Endothelial cell of umbilical vein (primary cell): ENCODE data around the gene TXNL4B. TPM values are rescaled to one million over a fixed set of nuclear protein-coding genes. Genes with fewer than 3 reads are reported as not detected.
A peak's percentile ranks its signal among the peaks of the same experiment; 100 is the strongest.

ENCODE experiments used
- BruUV-seq: library from RNA; stranded (reverse); fragments of 400-500 nt; replicated peaks from 2 replicates; lab custom pipeline; 2021; lab: Mats Ljungman, UMichigan
- CTCF ChIA-PET: fragments of 300-600, 350-600 bp; sonication (Branson Sonifier 250); formaldehyde crosslinking; loops from one replicate; lab custom pipeline; 2021; ENCODE audit warnings: antibody characterized with exemption, inconsistent platforms; lab: Charles Lee
- POLR2A ChIA-PET: fragments of 300-600, 350-600 bp; sonication (Branson Sonifier 250); formaldehyde crosslinking; loops from one replicate; lab custom pipeline; 2021; ENCODE audit warnings: antibody characterized with exemption, inconsistent platforms; lab: Charles Lee
- DNase-seq: peaks from one replicate; pipeline ENCODE4 v3.0.0-alpha.2; 2011; ENCODE audit warnings: low read depth, low spot score
- FAIRE-seq: peaks from 2 replicates; lab custom pipeline; 2011; peaks lifted over from hg19 to GRCh38; lab: Jason Lieb, UNC
- H2AFZ ChIP-seq: 2 replicates; pipeline ENCODE4 v1.6.0; 2012; ENCODE audit warnings: low read depth, low read length, control low read depth, inconsistent platforms
- H3K27ac ChIP-seq: 2 replicates; pipeline ENCODE4 v1.5.1; 2011; ENCODE audit warnings: low read depth, mild to moderate bottlenecking, control low read depth, low read length, moderate library complexity; ENCODE audit not compliant: insufficient read depth
- H3K27me3 ChIP-seq, 2 experiments: 2 replicates each; pipeline versions ENCODE4 v1.6.0 to v1.6.1; 2011; ENCODE audit warnings: low read length in 2 of 2, mixed read lengths in 1 of 2; ENCODE audit not compliant: control insufficient read depth in 2 of 2, insufficient read depth in 2 of 2
- H3K36me3 ChIP-seq, 2 experiments: 2 replicates in 1 of 2; 3 replicates in 1 of 2; pipeline ENCODE4 v1.5.1; 2011; ENCODE audit warnings: low read length in 2 of 2, mild to moderate bottlenecking in 1 of 2, moderate library complexity in 1 of 2; ENCODE audit not compliant: control insufficient read depth in 2 of 2, insufficient read depth in 2 of 2; ENCODE audit errors: extremely low read depth in 1 of 2
- H3K4me1 ChIP-seq: 3 replicates; pipeline ENCODE4 v1.5.1; 2011; ENCODE audit warnings: mild to moderate bottlenecking, low read length; ENCODE audit not compliant: control insufficient read depth, insufficient read depth; ENCODE audit errors: extremely low read depth
- H3K4me2 ChIP-seq: 2 replicates; pipeline ENCODE4 v1.6.1; 2011; ENCODE audit warnings: low read length, control low read depth, mixed read lengths; ENCODE audit not compliant: insufficient read depth
- H3K4me3 ChIP-seq, 3 experiments: fragments of 200-600 bp in 1 of 3; sonication (generic), shearing (Covaris generic) in 1 of 3; replicated peaks in 1 of 3; 2 replicates each; pipeline ENCODE4 v1.5.1; 2011 to 2016; ENCODE audit warnings: control low read depth in 3 of 3, low read length in 3 of 3, mild to moderate bottlenecking in 2 of 3, inconsistent platforms in 1 of 3, low read depth in 1 of 3, moderate library complexity in 1 of 3; ENCODE audit not compliant: insufficient read depth in 1 of 3
- H3K79me2 ChIP-seq: 2 replicates; pipeline ENCODE4 v1.6.0; 2012; ENCODE audit warnings: low read length, inconsistent platforms; ENCODE audit not compliant: control insufficient read depth, insufficient read depth
- H3K9ac ChIP-seq: replicated peaks from 2 replicates; pipeline ENCODE3; 2011; ENCODE audit warnings: low read length, control low read depth; ENCODE audit not compliant: insufficient read depth; ENCODE audit errors: extremely low read depth
- H3K9me1 ChIP-seq: replicated peaks from 3 replicates; pipeline ENCODE4 v1.6.0; 2011; ENCODE audit warnings: mild to moderate bottlenecking, low read length; ENCODE audit not compliant: control insufficient read depth, insufficient read depth; ENCODE audit errors: extremely low read depth
- H3K9me3 ChIP-seq: replicated peaks from 2 replicates; pipeline ENCODE4 v1.5.1; 2012; ENCODE audit warnings: low read length, inconsistent platforms; ENCODE audit not compliant: control insufficient read depth, insufficient read depth
- H4K20me1 ChIP-seq: replicated peaks from 2 replicates; pipeline ENCODE3; 2011; ENCODE audit warnings: mild to moderate bottlenecking, low read length; ENCODE audit not compliant: control insufficient read depth, insufficient read depth; ENCODE audit errors: extremely low read depth
- CTCF ChIP-seq, 2 donors: IDR thresholded peaks; 1 replicate in 1 of 2; 2 replicates in 1 of 2; pipeline ENCODE4 v1.5.1; 2011; ENCODE audit warnings: low read length in 2 of 2, mild to moderate bottlenecking in 2 of 2, moderate library complexity in 2 of 2, control low read depth in 1 of 2, inconsistent platforms in 1 of 2, low read depth in 1 of 2; ENCODE audit not compliant: insufficient read depth in 1 of 2; ENCODE audit errors: extremely low read depth in 1 of 2
- EZH2 ChIP-seq: IDR thresholded peaks from 2 replicates; pipeline ENCODE4 v1.6.1; 2012; ENCODE audit warnings: borderline replicate concordance, low read depth, mild to moderate bottlenecking, moderate library complexity, low read length, inconsistent platforms; ENCODE audit not compliant: severe bottlenecking
- FOS ChIP-seq: IDR thresholded peaks from 2 replicates; pipeline ENCODE4 v1.6.1; 2011; ENCODE audit warnings: mild to moderate bottlenecking, low read length, moderate library complexity, borderline replicate concordance; ENCODE audit not compliant: insufficient read depth
- GATA2 ChIP-seq: IDR thresholded peaks from 2 replicates; pipeline ENCODE4 v1.7.0; 2011; ENCODE audit warnings: low read depth, mild to moderate bottlenecking, moderate library complexity, mixed read lengths, low read length; ENCODE audit not compliant: insufficient read length, insufficient read depth
- JUN ChIP-seq: IDR thresholded peaks from 2 replicates; pipeline ENCODE4 v1.6.1; 2011; ENCODE audit warnings: borderline replicate concordance, low read depth; ENCODE audit not compliant: insufficient read length, insufficient read depth
- MAX ChIP-seq: IDR thresholded peaks from 2 replicates; pipeline ENCODE4 v1.6.1; 2011; ENCODE audit not compliant: insufficient read depth, insufficient read length
- POLR2A ChIP-seq: IDR thresholded peaks from 2 replicates; pipeline ENCODE4 v1.6.1; 2012; ENCODE audit warnings: low read depth, mild to moderate bottlenecking, control low read depth, low read length
- POLR2AphosphoS5 ChIP-seq: IDR thresholded peaks from 2 replicates; pipeline ENCODE4 v1.6.1; 2012; ENCODE audit warnings: low read depth, mild to moderate bottlenecking, control low read depth, low read length, moderate library complexity; ENCODE audit not compliant: insufficient read depth
- dilution Hi-C: fragments of 300-500 bp; cut with MboI; formaldehyde crosslinking; loops from one replicate; pipeline ENCODE4 v1.15.0; 2019; ENCODE audit warnings: low sequenced_read_pairs; ENCODE audit not compliant: extremely low pct_ligation_motif_present
- intact Hi-C: fragments of 100-400 bp; cut with micrococcal nuclease; formaldehyde crosslinking; loops from one replicate; pipeline ENCODE4 v1.10.0; 2022
- polyA plus RNA-seq, 4 experiments: library from polyadenylated mRNA; depleted of rRNA in 3 of 4; stranded (reverse) in 3 of 4; unstranded in 1 of 4; fragments of >200 nt; gene quantifications; 2 replicates each; pipeline versions ENCODE4 v1.2.1 to v1.2.3, GENCODE V29; 2011 to 2012; ENCODE audit warnings: missing spikeins in 1 of 4
- total RNA-seq: library from RNA; stranded (reverse); gene quantifications from 2 replicates; pipeline ENCODE4 v1.2.3, GENCODE V29; 2021

TXNL4B gene
- total and polyA plus RNA-seq, 2 donors (not counting 3 experiments of a cell fraction or from before 2014, with no cell fraction given), result 10.0 to 12.7 TPM

- Histone ChIP-seq H3K9ac (no peak overlapping the region), H3K36me3 (peaks cover 18 to 45% of the 10 kb centered on the region in 2 experiments), H3K27me3 (no peaks in the 10 kb centered on the region), H3K79me2 (no peaks in the 10 kb centered on the region), H3K4me1 (no peaks in the 10 kb centered on the region), H3K4me3 (no peak overlapping the region), H3K9me3 (no peaks in the 10 kb centered on the region), H3K9me1 (no peaks in the 10 kb centered on the region), H3K4me2 (no peak overlapping the region), H2AFZ (no peak overlapping the region), H3K27ac (no peak overlapping the region), H4K20me1 (no peaks in the 10 kb centered on the region)
- ChIA-PET POLR2A (no interaction called here), CTCF (no interaction called here)
- dilution Hi-C loops (no loop called here), intact Hi-C loops (no loop called here)
- TF ChIP-seq MAX (no peak), FOS (no peak), CTCF (IDR thresholded peaks at IDR 0.05; ENCODE audit: extremely low read depth in 1 of 2, insufficient read depth in 1 of 2, low read depth in 1 of 2, low read length in 2 of 2) (no peak), POLR2A (no peak), GATA2 (no peak), JUN (no peak), POLR2AphosphoS5 (no peak), EZH2 (no peak)
- DNase-seq, result no peak
- no peak for FAIRE-seq
- TSS peak; percentile 50 for BruUV-seq
Observed at GRCh38 chr16:72112452-72112792, 19.0 kb upstream of the TXNL4B start.
